Measurements from ENCODE around the gene SH2D2A. TPM values are rescaled to one million over a fixed set of nuclear protein-coding genes. Genes with fewer than 3 reads are reported as not detected.
A peak's percentile ranks its signal among the peaks of the same experiment; 100 is the strongest.

The SH2D2A gene
- total RNA-seq, 4 donors from 2014 or later: 2.7 to 13.5 (median 6.5) TPM; not detected in 1

DNA sequence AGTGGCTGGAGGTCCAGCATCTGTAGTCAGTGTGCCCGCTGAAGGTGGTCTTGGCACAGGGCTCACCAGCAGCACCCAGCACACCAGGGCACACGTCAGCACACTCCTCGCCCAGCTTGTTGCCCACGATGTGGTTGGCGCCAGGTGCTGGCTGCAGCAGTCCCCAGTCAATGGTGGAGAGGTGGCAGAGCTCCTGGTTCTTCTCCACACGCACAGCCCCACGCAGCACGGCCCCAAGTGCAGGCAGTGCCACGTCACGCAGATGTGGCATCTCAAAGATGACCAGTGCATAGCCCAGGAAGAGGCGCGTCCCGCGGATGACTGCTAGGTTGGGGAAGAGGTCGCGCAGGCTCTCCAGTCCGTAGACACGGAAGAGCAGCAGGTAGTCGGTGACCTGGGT lies 37.1 kb upstream of the SH2D2A start:
- TF ChIP-seq, protein P1, sequence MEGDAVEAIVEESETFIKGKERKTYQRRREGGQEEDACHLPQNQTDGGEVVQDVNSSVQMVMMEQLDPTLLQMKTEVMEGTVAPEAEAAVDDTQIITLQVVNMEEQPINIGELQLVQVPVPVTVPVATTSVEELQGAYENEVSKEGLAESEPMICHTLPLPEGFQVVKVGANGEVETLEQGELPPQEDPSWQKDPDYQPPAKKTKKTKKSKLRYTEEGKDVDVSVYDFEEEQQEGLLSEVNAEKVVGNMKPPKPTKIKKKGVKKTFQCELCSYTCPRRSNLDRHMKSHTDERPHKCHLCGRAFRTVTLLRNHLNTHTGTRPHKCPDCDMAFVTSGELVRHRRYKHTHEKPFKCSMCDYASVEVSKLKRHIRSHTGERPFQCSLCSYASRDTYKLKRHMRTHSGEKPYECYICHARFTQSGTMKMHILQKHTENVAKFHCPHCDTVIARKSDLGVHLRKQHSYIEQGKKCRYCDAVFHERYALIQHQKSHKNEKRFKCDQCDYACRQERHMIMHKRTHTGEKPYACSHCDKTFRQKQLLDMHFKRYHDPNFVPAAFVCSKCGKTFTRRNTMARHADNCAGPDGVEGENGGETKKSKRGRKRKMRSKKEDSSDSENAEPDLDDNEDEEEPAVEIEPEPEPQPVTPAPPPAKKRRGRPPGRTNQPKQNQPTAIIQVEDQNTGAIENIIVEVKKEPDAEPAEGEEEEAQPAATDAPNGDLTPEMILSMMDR (IDR thresholded peaks at IDR 0.05): no peak
- no peak for TF ChIP-seq POLR2A (IDR thresholded peaks at IDR 0.05)
- H3K9me3 ChIP-seq: no peaks in the 10 kb centered on the region
- peaks cover 0 to 6% (median 0%) of the 10 kb centered on the region in 4 donors for H3K4me1 ChIP-seq
- no peaks in the 10 kb centered on the region for H3K36me3 ChIP-seq
- no peak for DNase-seq
- H3K27me3 ChIP-seq: no peaks in the 10 kb centered on the region
- no peak overlapping the region for H3K27ac ChIP-seq
- no peak overlapping the region for H3K4me3 ChIP-seq

DNA sequence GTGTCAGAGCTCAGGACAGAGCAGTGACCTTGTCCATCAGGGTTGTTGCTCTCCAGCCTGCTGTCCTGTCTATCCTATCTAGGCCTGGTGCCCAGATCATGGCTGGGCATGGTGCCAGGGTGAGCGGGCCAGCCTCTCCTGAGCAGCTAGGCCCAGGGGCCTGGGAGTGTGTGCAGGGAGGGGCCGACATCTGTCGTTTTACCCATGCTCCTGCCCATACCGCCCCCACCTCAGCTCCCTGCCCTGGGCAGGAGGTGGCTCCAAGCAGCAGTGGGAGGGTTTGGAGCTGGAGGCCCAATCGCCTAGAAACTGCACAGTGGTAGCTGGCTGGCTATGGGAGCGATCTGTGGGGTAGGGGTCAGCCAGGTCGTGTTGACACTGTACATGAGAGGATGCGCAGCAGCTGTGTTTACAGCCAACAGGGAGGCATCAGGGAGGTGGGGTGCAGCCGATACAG lies 35.8 kb upstream of the SH2D2A start:
- Histone ChIP-seq H3K9me3 (no peaks in the 10 kb centered on the region), H3K4me3 (no peak overlapping the region), H3K4me1 (peaks cover 0 to 5% (median 1%) of the 10 kb centered on the region in 4 donors), H3K27me3 (no peaks in the 10 kb centered on the region), H3K27ac (no peak overlapping the region), H3K36me3 (no peaks in the 10 kb centered on the region)
- no peak for DNase-seq
- no peak for TF ChIP-seq POLR2A (IDR thresholded peaks at IDR 0.05)
- TF ChIP-seq, protein P1 (IDR thresholded peaks at IDR 0.05): no peak

DNA sequence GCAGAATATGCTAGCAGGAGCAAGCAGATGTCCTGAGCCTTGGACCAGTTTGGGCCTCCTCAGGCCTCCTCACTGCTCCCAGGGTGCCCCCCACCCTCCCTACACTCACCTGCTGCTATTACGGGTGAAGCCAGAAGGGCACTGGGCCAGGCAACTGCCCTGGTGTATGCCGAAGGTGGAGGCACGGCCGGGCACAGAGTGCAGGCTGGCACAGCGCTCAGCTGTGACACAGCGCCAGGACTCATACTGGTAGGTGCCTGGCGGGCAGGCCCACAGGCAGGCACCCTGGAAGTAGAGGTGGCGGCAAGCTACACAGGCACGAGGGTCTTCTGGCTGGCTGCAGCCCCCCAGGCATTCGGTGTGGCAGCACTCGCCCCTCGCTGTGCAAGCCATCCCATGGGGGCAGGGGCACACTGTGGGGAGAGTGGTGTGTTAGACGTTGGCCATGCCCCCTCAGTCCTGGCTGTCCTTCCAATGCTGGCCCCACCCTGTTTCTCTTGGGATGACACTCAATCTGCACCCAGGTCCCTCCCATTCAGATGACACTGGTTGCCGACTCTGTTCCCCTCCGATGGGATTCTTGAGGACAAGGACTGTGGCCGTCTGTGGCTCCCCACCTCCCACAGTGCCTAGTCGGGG lies 35.2 kb upstream of the SH2D2A start:
- Histone ChIP-seq H3K27me3 (no peaks in the 10 kb centered on the region), H3K4me3 (no peak overlapping the region), H3K4me1 (peaks cover 0 to 5% (median 1%) of the 10 kb centered on the region in 4 donors), H3K9me3 (no peaks in the 10 kb centered on the region), H3K27ac (no peak overlapping the region), H3K36me3 (no peaks in the 10 kb centered on the region)
- DNase-seq: no peak
- TF ChIP-seq POLR2A (IDR thresholded peaks at IDR 0.05): no peak
- TF ChIP-seq, protein P1 (IDR thresholded peaks at IDR 0.05): no peak

DNA sequence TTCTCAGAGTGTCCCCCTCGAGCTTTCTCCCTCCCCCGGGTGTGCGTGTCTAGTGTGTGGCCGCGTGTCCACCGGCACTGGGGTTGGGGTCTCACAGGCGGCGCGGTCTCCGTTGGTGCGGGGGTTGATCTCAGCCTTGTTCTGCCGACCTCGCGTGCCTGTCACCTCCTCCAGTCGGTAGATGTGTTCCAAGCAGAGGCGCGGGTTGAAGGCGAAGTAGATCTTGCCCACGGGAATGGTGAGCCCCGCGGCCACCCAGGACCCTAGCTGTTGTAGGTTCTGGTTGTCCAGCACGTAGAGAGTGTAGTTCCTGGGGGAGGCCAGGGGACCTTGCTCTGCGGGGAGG lies 32.5 kb upstream of the SH2D2A start:
- Histone ChIP-seq H3K36me3 (no peaks in the 10 kb centered on the region), H3K4me3 (no peak overlapping the region), H3K27me3 (peaks cover 0 to 10% of the 10 kb centered on the region in 2 donors), H3K27ac (no peak overlapping the region), H3K9me3 (no peaks in the 10 kb centered on the region), H3K4me1 (peaks cover 0 to 16% (median 1%) of the 10 kb centered on the region in 4 donors)
- DNase-seq: no peak
- TF ChIP-seq, protein P1 (IDR thresholded peaks at IDR 0.05): no peak
- no peak for TF ChIP-seq POLR2A (IDR thresholded peaks at IDR 0.05)

DNA sequence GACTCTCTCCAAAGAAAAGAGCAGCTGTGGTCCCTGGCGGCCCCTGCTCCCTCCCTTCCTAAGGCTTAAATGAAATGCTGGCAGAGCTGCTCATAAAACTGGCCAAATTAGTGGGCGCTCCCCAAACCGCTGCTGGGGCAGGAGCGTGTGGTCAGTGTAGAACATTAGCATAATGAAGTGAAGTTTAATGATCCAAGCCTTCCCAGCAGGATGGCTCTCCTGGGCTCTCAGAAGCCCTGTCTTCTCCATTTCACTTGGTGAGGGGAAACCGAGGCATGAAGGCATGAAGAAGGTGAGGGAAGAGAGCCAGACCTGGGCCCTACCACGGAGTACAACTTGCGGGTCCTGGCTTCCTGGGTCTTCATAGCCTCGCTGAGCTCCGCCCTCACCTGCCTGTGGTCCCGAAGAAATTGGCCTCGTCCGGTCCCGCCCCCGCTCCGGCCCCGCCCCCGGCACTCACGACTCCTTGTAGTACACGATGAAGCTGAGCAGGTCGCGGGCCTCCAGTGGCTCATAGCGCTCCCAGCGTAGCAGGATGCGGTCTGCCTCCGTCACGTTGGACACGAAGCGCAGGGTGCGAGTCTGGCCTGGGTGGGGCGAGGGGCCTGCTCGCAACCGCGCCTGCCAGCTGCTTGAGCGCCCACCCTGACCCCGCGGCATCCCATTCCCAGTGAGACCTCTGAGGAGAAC lies 32.0 kb upstream of the SH2D2A start:
- H3K9me3 ChIP-seq: no peaks in the 10 kb centered on the region
- no peak overlapping the region for H3K4me3 ChIP-seq
- H3K27ac ChIP-seq: no peak overlapping the region
- no peak for TF ChIP-seq POLR2A (IDR thresholded peaks at IDR 0.05)
- TF ChIP-seq, protein P1 (IDR thresholded peaks at IDR 0.05): no peak
- peak; percentile 69 to 92 (median 71) for DNase-seq
- peaks cover 0 to 14% of the 10 kb centered on the region in 2 donors for H3K27me3 ChIP-seq
- no peaks in the 10 kb centered on the region for H3K36me3 ChIP-seq
- H3K4me1 ChIP-seq: peaks cover 0 to 16% (median 1%) of the 10 kb centered on the region in 4 donors

All from Peyer's patch (tissue), 4 donors.